ENCODE data around the gene EPHA6.

GRCh38 chr3:96776818-96777217 is 37.6 kb upstream of the EPHA6 start:
- TF ChIP-seq POLR2A (IDR thresholded peaks at IDR 0.05) (no peak), CTCF (IDR thresholded peaks at IDR 0.05) (no peak), EP300 (IDR thresholded peaks at IDR 0.05) (no peak)
